HEK293 (cell line): ENCODE results near the gene BTBD19.

Source experiments
- CTCF ChIA-PET: fragments of 350-600 bp; formaldehyde crosslinking; extraction: SDS; loops from one replicate; lab custom pipeline; 2021; ENCODE audit warnings: antibody characterized with exemption; lab: Yijun Ruan, JAX
- POLR2A ChIA-PET: fragments of 300-600 bp; formaldehyde crosslinking; extraction: SDS; loops from one replicate; lab custom pipeline; 2020; ENCODE audit warnings: antibody characterized with exemption, inconsistent platforms; lab: Yijun Ruan, JAX
- H3K27ac ChIP-seq: fragments of 200-500 bp; sonication (Bioruptor generic); 2 replicates; pipeline ENCODE4 v1.5.1; 2014; ENCODE audit warnings: low read depth, low read length, control low read depth, inconsistent platforms; ENCODE audit errors: extremely low read depth
- H3K36me3 ChIP-seq, 2 experiments: fragments of 200-500 bp in 1 of 2; sonication (Bioruptor generic) in 1 of 2; 1 replicate in 1 of 2; 2 replicates in 1 of 2; pipeline ENCODE4 v1.5.1; 2014 to 2017; ENCODE audit warnings: inconsistent platforms in 2 of 2, low read length in 2 of 2; ENCODE audit not compliant: control insufficient read depth in 2 of 2, insufficient read depth in 1 of 2
- H3K4me1 ChIP-seq: fragments of 200-500 bp; sonication (Bioruptor generic); 2 replicates; pipeline ENCODE4 v1.5.1; 2014; ENCODE audit warnings: mild to moderate bottlenecking, low read length, inconsistent platforms; ENCODE audit not compliant: control insufficient read depth, insufficient read depth
- H3K4me3 ChIP-seq: 2 replicates; pipeline ENCODE4 v1.5.1; 2011; ENCODE audit warnings: low read depth, mild to moderate bottlenecking, control low read depth, low read length, moderate library complexity
- H3K9me3 ChIP-seq: fragments of 200-500 bp; sonication (Bioruptor generic); 2 replicates; pipeline ENCODE4 v1.5.1; 2014; ENCODE audit warnings: low read depth, low read length, inconsistent platforms; ENCODE audit not compliant: control insufficient read depth, insufficient read depth
- BCL11A ChIP-seq: fragments of 450-650 bp; formaldehyde crosslinking; IDR thresholded peaks from 2 replicates; pipeline ENCODE4 v1.5.1; 2016; ENCODE audit warnings: low read depth, missing biosample characterization, missing genetic modification characterization
- GLIS2 ChIP-seq: fragments of 450-650 bp; formaldehyde crosslinking; IDR thresholded peaks from 2 replicates; pipeline ENCODE4 v1.5.1; 2016; ENCODE audit warnings: missing biosample characterization, missing genetic modification characterization
- RBAK ChIP-seq: fragments of 450-650 bp; formaldehyde crosslinking; IDR thresholded peaks from 2 replicates; pipeline ENCODE4 v1.5.1; 2016; ENCODE audit warnings: missing biosample characterization, missing genetic modification characterization
- SCRT2 ChIP-seq: fragments of 450-650 bp; formaldehyde crosslinking; IDR thresholded peaks from 2 replicates; pipeline ENCODE4 v1.5.1; 2016; ENCODE audit warnings: missing biosample characterization, missing genetic modification characterization
- YY2 ChIP-seq: fragments of 450-650 bp; formaldehyde crosslinking; IDR thresholded peaks from 2 replicates; pipeline ENCODE4 v1.5.1; 2016; ENCODE audit warnings: missing biosample characterization, missing genetic modification characterization
- ZBTB17 ChIP-seq: fragments of 450-650 bp; formaldehyde crosslinking; IDR thresholded peaks from 2 replicates; pipeline ENCODE4 v1.5.1; 2016; ENCODE audit warnings: missing biosample characterization, missing genetic modification characterization
- ZBTB21 ChIP-seq: fragments of 450-650 bp; formaldehyde crosslinking; IDR thresholded peaks from 2 replicates; pipeline ENCODE4 v1.5.1; 2017; ENCODE audit warnings: missing biosample characterization, missing genetic modification characterization
- ZEB2 ChIP-seq: fragments of 450-650 bp; formaldehyde crosslinking; IDR thresholded peaks from 2 replicates; pipeline ENCODE4 v1.5.1; 2016; ENCODE audit warnings: missing biosample characterization, missing genetic modification characterization
- ZFHX2 ChIP-seq: fragments of 450-650 bp; formaldehyde crosslinking; conservative IDR thresholded peaks from 2 replicates; pipeline ENCODE4 v1.5.1; 2016; ENCODE audit warnings: missing biosample characterization, missing genetic modification characterization
- ZFP37 ChIP-seq: fragments of 450-650 bp; formaldehyde crosslinking; IDR thresholded peaks from 2 replicates; pipeline ENCODE4 v1.5.1; 2016; ENCODE audit warnings: missing biosample characterization, missing genetic modification characterization
- ZNF157 ChIP-seq: fragments of 450-650 bp; formaldehyde crosslinking; IDR thresholded peaks from 2 replicates; pipeline ENCODE4 v1.5.1; 2016; ENCODE audit warnings: missing biosample characterization, missing genetic modification characterization
- ZNF184 ChIP-seq: fragments of 450-650 bp; IDR thresholded peaks from 2 replicates; pipeline ENCODE4 v1.5.1; 2018; ENCODE audit warnings: missing biosample characterization, mild to moderate bottlenecking, missing genetic modification characterization
- ZNF214 ChIP-seq: fragments of 450-650 bp; formaldehyde crosslinking; IDR thresholded peaks from 2 replicates; pipeline ENCODE4 v1.5.1; 2017; ENCODE audit warnings: missing biosample characterization, mild to moderate bottlenecking, missing genetic modification characterization, borderline replicate concordance
- ZNF23 ChIP-seq: fragments of 450-650 bp; formaldehyde crosslinking; IDR thresholded peaks from 2 replicates; pipeline ENCODE4 v1.5.1; 2016; ENCODE audit warnings: missing biosample characterization, missing genetic modification characterization, borderline replicate concordance
- ZNF366 ChIP-seq: fragments of 450-650 bp; formaldehyde crosslinking; conservative IDR thresholded peaks from 2 replicates; pipeline ENCODE4 v1.5.1; 2016; ENCODE audit warnings: missing biosample characterization, missing genetic modification characterization
- ZNF433 ChIP-seq: fragments of 450-650 bp; formaldehyde crosslinking; IDR thresholded peaks from 2 replicates; pipeline ENCODE4 v1.5.1; 2016; ENCODE audit warnings: missing biosample characterization, missing genetic modification characterization, low read depth
- ZNF571 ChIP-seq: fragments of 450-650 bp; formaldehyde crosslinking; IDR thresholded peaks from 2 replicates; pipeline ENCODE4 v1.5.0; 2017; ENCODE audit warnings: missing biosample characterization, missing genetic modification characterization
- ZNF777 ChIP-seq: fragments of 450-650 bp; formaldehyde crosslinking; IDR thresholded peaks from 2 replicates; pipeline ENCODE4 v1.5.1; 2017; ENCODE audit warnings: missing biosample characterization, missing genetic modification characterization, borderline replicate concordance
- ZNF792 ChIP-seq: fragments of 450-650 bp; formaldehyde crosslinking; IDR thresholded peaks from 2 replicates; pipeline ENCODE4 v1.5.1; 2016; ENCODE audit warnings: missing biosample characterization, missing genetic modification characterization
- ZNF830 ChIP-seq: fragments of 450-650 bp; IDR thresholded peaks from 2 replicates; pipeline ENCODE4 v1.5.0; 2018; ENCODE audit warnings: missing biosample characterization, missing genetic modification characterization, low read depth, mild to moderate bottlenecking, moderate library complexity
- ZNF843 ChIP-seq: fragments of 450-650 bp; formaldehyde crosslinking; IDR thresholded peaks from 2 replicates; pipeline ENCODE4 v1.5.1; 2016; ENCODE audit warnings: missing biosample characterization, missing genetic modification characterization
- TF ChIP-seq, protein P1 (sequence below): fragments of 450-650 bp; formaldehyde crosslinking; IDR thresholded peaks from 2 replicates; pipeline ENCODE4 v1.5.1; 2016; ENCODE audit warnings: missing biosample characterization, missing genetic modification characterization
- TF ChIP-seq, protein P2 (sequence below): fragments of 450-650 bp; formaldehyde crosslinking; IDR thresholded peaks from 2 replicates; pipeline ENCODE4 v1.5.1; 2017; ENCODE audit warnings: missing biosample characterization, mild to moderate bottlenecking, missing genetic modification characterization, moderate library complexity
- TF ChIP-seq, protein P3 (sequence below): fragments of 450-650 bp; formaldehyde crosslinking; IDR thresholded peaks from 2 replicates; pipeline ENCODE4 v1.5.1; 2016; ENCODE audit warnings: missing biosample characterization, missing genetic modification characterization, borderline replicate concordance
- TF ChIP-seq, protein P4 (sequence below): fragments of 450-650 bp; formaldehyde crosslinking; IDR thresholded peaks from 2 replicates; pipeline ENCODE4 v1.5.1; 2016; ENCODE audit warnings: missing biosample characterization, missing genetic modification characterization

The BTBD19 gene

DNA sequence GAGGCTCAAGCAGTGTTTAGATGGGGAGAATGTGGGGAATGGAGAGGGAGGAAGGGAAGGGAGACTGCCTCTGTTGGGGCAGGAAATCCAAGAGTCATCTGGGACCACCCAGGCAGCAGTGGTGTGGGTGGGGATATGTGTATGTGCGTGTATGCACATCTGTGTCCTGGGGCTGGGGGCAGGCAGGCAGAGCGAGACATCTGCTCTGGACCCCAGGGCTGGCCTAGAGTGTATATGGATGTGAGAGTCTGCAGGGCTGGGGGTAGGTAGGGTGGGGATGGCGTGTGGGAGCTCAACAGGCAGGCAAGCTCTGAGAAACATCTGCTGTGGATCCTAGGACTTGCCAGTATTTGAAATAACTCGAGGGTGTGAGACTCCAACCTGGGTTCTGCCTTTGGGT, 31.3 kb downstream of the BTBD19 start:
- TF ChIP-seq GLIS2 (no peak), ZFHX2 (tag by site-specific recombination) (peak; percentile 33; the same call in 1 of the 2 replicates)
- CTCF ChIA-PET: interaction anchor here (0.5 to 1.0 kb wide), 2 partner anchors 40 to 175 kb away, joined by 3 to 6 read pairs; partner anchors contain the start of gene PLK3
- no peak overlapping the region for H3K4me3 ChIP-seq
- POLR2A ChIA-PET: no interaction called here
- H3K36me3 ChIP-seq: no peaks in the 10 kb centered on the region; a peak in 1 of 3 replicates
- H3K4me1 ChIP-seq: no peaks in the 10 kb centered on the region
- no peaks in the 10 kb centered on the region for H3K9me3 ChIP-seq
- no peak overlapping the region for H3K27ac ChIP-seq

DNA sequence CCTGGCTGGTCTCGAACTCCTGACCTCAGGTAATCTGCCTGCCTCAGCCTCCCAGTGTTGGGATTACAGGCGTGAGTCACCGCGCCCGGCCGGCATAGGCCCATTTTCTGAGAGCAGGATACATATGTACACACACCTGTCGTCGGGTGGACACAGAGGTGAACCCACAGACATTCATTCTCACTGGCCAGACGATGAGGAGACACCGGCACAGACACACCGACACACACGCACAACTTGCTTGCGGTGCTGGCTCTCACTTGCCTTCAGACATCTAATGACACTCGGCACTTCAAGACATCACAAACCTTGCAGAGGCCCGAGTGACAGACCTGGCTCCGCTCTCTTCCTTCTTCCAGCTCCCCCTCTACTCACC, 34.2 kb downstream of the BTBD19 start:
- Histone ChIP-seq H3K27ac (peak overlapping the region; percentile 45; the same call in 1 of the 2 replicates), H3K4me1 (no peaks in the 10 kb centered on the region), H3K9me3 (no peaks in the 10 kb centered on the region), H3K4me3 (peak overlapping the region; percentile 59), H3K36me3 (no peaks in the 10 kb centered on the region; a peak in 1 of 3 replicates)
- POLR2A ChIA-PET: interaction anchor here (0.7 to 2.7 kb wide), 13 partner anchors 11 to 169 kb away, joined by 3 to 27 read pairs (median 7); partner anchors contain the start of genes BEST4, BTBD19, DYNLT4 and EIF2B3
- TF ChIP-seq, protein P1, sequence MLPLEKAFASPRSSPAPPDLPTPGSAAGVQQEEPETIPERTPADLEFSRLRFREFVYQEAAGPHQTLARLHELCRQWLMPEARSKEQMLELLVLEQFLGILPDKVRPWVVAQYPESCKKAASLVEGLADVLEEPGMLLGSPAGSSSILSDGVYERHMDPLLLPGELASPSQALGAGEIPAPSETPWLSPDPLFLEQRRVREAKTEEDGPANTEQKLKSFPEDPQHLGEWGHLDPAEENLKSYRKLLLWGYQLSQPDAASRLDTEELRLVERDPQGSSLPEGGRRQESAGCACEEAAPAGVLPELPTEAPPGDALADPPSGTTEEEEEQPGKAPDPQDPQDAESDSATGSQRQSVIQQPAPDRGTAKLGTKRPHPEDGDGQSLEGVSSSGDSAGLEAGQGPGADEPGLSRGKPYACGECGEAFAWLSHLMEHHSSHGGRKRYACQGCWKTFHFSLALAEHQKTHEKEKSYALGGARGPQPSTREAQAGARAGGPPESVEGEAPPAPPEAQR: no peak
- TF ChIP-seq, protein P2, sequence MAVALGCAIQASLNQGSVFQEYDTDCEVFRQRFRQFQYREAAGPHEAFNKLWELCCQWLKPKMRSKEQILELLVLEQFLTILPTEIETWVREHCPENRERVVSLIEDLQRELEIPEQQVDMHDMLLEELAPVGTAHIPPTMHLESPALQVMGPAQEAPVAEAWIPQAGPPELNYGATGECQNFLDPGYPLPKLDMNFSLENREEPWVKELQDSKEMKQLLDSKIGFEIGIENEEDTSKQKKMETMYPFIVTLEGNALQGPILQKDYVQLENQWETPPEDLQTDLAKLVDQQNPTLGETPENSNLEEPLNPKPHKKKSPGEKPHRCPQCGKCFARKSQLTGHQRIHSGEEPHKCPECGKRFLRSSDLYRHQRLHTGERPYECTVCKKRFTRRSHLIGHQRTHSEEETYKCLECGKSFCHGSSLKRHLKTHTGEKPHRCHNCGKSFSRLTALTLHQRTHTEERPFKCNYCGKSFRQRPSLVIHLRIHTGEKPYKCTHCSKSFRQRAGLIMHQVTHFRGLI (tag by site-specific recombination): no peak
- no peak for TF ChIP-seq ZNF571 (tag by site-specific recombination)
- TF ChIP-seq ZBTB17 (tag by site-specific recombination): peak; percentile 75
- TF ChIP-seq ZFP37 (tag by site-specific recombination): no peak
- TF ChIP-seq ZNF777 (tag by site-specific recombination): no peak
- TF ChIP-seq, protein P3, sequence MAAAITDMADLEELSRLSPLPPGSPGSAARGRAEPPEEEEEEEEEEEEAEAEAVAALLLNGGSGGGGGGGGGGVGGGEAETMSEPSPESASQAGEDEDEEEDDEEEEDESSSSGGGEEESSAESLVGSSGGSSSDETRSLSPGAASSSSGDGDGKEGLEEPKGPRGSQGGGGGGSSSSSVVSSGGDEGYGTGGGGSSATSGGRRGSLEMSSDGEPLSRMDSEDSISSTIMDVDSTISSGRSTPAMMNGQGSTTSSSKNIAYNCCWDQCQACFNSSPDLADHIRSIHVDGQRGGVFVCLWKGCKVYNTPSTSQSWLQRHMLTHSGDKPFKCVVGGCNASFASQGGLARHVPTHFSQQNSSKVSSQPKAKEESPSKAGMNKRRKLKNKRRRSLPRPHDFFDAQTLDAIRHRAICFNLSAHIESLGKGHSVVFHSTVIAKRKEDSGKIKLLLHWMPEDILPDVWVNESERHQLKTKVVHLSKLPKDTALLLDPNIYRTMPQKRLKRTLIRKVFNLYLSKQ (tag by site-specific recombination): no peak
- TF ChIP-seq ZNF366 (tag by site-specific recombination): no peak
- peak; percentile 28; the same call in 1 of the 2 replicates for TF ChIP-seq SCRT2 (tag by site-specific recombination)
- TF ChIP-seq ZEB2 (tag by site-specific recombination): no peak
- TF ChIP-seq RBAK (tag by site-specific recombination): no peak
- no peak for TF ChIP-seq ZNF433
- CTCF ChIA-PET: interaction anchor here (1.3 to 1.5 kb wide), 2 partner anchors 113 to 172 kb away, joined by 3 to 6 read pairs; no protein-coding TSS in a partner anchor

DNA sequence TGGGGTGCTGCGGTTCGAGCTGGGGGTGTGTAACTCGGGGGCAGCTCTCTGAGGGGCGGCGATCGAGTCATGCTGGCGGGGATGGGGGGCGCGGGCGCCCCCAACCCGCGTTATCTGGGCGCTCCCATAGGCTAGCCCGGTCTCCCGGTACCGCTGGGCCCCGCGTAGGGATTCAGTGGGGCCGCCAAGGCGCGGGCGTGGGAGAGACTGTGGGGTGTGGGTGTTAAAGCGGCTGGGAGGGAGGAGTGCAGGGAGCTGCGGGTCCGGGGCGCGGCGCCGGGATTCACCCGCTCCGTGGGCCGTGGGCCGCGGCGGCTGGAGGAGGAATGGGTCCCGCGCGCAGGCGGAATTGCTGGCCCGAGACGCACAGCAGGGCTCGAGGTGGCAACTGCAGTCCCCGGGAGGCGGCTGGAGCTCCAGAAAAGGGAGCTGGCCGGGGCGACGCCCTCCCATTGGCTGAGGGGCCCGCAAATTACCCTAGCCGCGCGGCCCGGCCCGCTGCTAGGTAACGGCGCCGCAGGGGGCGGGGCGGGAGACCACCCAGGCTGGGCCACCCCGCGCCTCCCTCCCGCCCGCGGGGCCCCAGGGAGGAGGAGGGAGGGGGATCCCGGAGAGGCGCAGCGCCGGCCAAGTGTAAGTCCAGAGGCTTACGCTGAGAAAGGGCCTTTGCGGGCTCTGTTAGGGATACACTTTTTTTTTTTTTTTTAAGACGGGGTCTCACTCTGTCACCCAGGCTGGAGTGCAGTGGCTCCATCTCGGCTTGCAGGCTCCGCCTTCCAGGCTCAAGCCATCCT, 34.7 kb downstream of the BTBD19 start, which contains the start of gene PTCH2:
PTCH2 (minus strand) TSS at position 392 of the 794 bp plus-strand sequence; CDS start at position 71, 321 bp downstream.
- H3K4me3 ChIP-seq: peak within 1 kb of the TSS; percentile 59
- H3K4me1 ChIP-seq: no peaks in the 10 kb centered on the region
- ChIA-PET POLR2A (interaction anchor here (0.6 to 2.7 kb wide), 20 partner anchors 11 to 497 kb away, joined by 3 to 27 read pairs (median 4); partner anchors contain the start of genes BEST4, BTBD19, DYNLT4 and EIF2B3), CTCF (interaction anchor here (0.6 to 1.5 kb wide), 4 partner anchors 114 to 1429 kb away, joined by 3 to 6 read pairs (median 4); no protein-coding TSS in a partner anchor)
- H3K27ac ChIP-seq: peak within 1 kb of the TSS; percentile 45; the same call in 1 of the 2 replicates
- no peaks in the 10 kb centered on the region for H3K9me3 ChIP-seq
- no peaks in the 10 kb centered on the region for H3K36me3 ChIP-seq
- TF ChIP-seq ZNF214 (tag by site-specific recombination) (no peak), ZNF23 (tag by site-specific recombination) (no peak), ZNF184 (tag by site-specific recombination) (no peak), ZNF157 (no peak), ZNF792 (tag by site-specific recombination) (peak; percentile 43; the same call in 1 of the 2 replicates), BCL11A (no peak), YY2 (no peak), ZBTB21 (tag by site-specific recombination) (no peak), ZNF433 (no peak), ZNF843 (tag by site-specific recombination) (no peak), ZNF830 (tag by site-specific recombination) (no peak)
- TF ChIP-seq, protein P4, sequence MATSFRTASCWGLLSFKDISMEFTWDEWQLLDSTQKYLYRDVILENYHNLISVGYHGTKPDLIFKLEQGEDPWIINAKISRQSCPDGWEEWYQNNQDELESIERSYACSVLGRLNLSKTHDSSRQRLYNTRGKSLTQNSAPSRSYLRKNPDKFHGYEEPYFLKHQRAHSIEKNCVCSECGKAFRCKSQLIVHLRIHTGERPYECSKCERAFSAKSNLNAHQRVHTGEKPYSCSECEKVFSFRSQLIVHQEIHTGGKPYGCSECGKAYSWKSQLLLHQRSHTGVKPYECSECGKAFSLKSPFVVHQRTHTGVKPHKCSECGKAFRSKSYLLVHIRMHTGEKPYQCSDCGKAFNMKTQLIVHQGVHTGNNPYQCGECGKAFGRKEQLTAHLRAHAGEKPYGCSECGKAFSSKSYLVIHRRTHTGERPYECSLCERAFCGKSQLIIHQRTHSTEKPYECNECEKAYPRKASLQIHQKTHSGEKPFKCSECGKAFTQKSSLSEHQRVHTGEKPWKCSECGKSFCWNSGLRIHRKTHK: no peak
